Measurements from ENCODE around the gene HNRNPLL.
A peak's percentile ranks its signal among the peaks of the same experiment; 100 is the strongest.

HNRNPLL gene

GRCh38 chr2:38528008-38528442 lies 74.7 kb downstream of the HNRNPLL start:
- ChIA-PET POLR2A (interaction anchor here (0.6 to 1.0 kb wide), 4 partner anchors 109 to 223 kb away, joined by 3 to 5 read pairs (median 4); partner anchors contain the start of gene SRSF7), CTCF (no interaction called here)
- Histone ChIP-seq H3K4me3 (ENCODE audit: low read depth, low read length) (peak overlapping the region; percentile 30), H3K4me1 (ENCODE audit: control insufficient read depth, insufficient read depth, low read length) (peaks cover 8% of the 10 kb centered on the region), H3K36me3 (ENCODE audit: control insufficient read depth in 2 of 2, insufficient read depth in 1 of 2, low read length in 2 of 2) (no peaks in the 10 kb centered on the region), H3K9me3 (ENCODE audit: control insufficient read depth, insufficient read depth, low read depth, low read length) (no peaks in the 10 kb centered on the region), H3K27ac (ENCODE audit: extremely low read depth, low read depth, low read length) (0 out of 2 replicates have a peak overlapping the region, but pooled peaks have one; percentile 40)
- TF ChIP-seq ZSCAN4 (tag by site-specific recombination; IDR thresholded peaks at IDR 0.05) (no peak), ZNF549 (tag by site-specific recombination; IDR thresholded peaks at IDR 0.05) (no peak), ZBTB20 (tag by site-specific recombination; IDR thresholded peaks at IDR 0.05) (peak; percentile 42; the same call in 1 of the 2 replicates), ZNF138 (tag by site-specific recombination; IDR thresholded peaks at IDR 0.05; ENCODE audit: borderline replicate concordance) (no peak), ZNF585B (tag by site-specific recombination; IDR thresholded peaks at IDR 0.05) (no peak), ZNF692 (tag by site-specific recombination; IDR thresholded peaks at IDR 0.05) (no peak), ZXDB (tag by site-specific recombination; IDR thresholded peaks at IDR 0.05) (0 out of 2 replicates have a peak, but pooled peaks have one; percentile 7), ZNF561 (tag by site-specific recombination; IDR thresholded peaks at IDR 0.05; ENCODE audit: borderline replicate concordance) (0 out of 2 replicates have a peak, but pooled peaks have one; percentile 39), ZNF660 (tag by site-specific recombination; IDR thresholded peaks at IDR 0.05) (peak; percentile 52), ZNF624 (tag by site-specific recombination; IDR thresholded peaks at IDR 0.05) (no peak), YY1 (tag by site-specific recombination; IDR thresholded peaks at IDR 0.05) (peak; percentile 55; the same call in 1 of the 2 replicates), ZNF362 (tag by site-specific recombination; IDR thresholded peaks at IDR 0.05) (no peak), ZNF558 (tag by site-specific recombination; IDR thresholded peaks at IDR 0.05) (no peak), ZNF596 (tag by site-specific recombination; IDR thresholded peaks at IDR 0.05) (no peak), ZBTB11 (tag by site-specific recombination; conservative IDR thresholded peaks at IDR 0.05; ENCODE audit: low read depth) (0 out of 2 replicates have a peak, but pooled peaks have one; percentile 5), ZNF548 (tag by site-specific recombination; IDR thresholded peaks at IDR 0.05) (no peak), RBAK (tag by site-specific recombination; IDR thresholded peaks at IDR 0.05) (no peak), ZSCAN30 (tag by site-specific recombination; IDR thresholded peaks at IDR 0.05) (0 out of 2 replicates have a peak, but pooled peaks have one; percentile 38), ZNF248 (tag by site-specific recombination; IDR thresholded peaks at IDR 0.05) (no peak), ZIC2 (tag by site-specific recombination; IDR thresholded peaks at IDR 0.05) (no peak), ZNF112 (tag by site-specific recombination; IDR thresholded peaks at IDR 0.05) (no peak), PRDM1 (tag by site-specific recombination; IDR thresholded peaks at IDR 0.05) (peak; percentile 54; the same call in 1 of the 2 replicates), ZNF280C (tag by site-specific recombination; IDR thresholded peaks at IDR 0.05) (no peak), ZNF76 (tag by site-specific recombination; IDR thresholded peaks at IDR 0.05; ENCODE audit: borderline replicate concordance, low read depth) (peak; percentile 29; the same call in 1 of the 2 replicates)

All from HEK293 (cell line).